GM20000 (cell line): ENCODE measurements around the gene COL4A2.

Experiments
- DNase-seq: peaks from one replicate; pipeline ENCODE4 v3.0.0; 2012; ENCODE audit warnings: low spot score
- TF ChIP-seq, protein P1 (sequence below): IDR thresholded peaks from 2 replicates; pipeline ENCODE4 v1.5.1; 2012; ENCODE audit warnings: mild to moderate bottlenecking, control low read depth; ENCODE audit errors: extremely low read depth, missing control alignments

COL4A2 gene

DNA sequence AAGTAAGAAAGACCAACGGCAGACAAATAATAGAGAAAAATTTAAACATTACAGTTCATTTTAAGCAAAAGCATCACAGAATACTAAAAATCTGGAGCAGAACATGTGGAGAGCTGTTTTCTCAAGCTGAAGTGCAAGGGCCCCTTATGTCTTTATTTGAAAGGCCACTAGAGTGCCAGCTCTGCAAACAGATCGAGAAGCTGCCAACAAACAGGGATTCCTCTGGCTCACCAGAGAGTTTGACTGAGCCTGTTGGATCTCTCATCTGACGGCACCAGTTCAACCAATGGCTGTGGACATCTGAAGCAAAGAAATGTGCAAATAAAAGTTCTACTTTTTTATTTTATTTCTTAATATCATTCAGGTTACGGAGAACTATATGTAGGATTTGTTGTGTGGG is 119.7 kb downstream of the COL4A2 start:
- TF ChIP-seq, protein P1, sequence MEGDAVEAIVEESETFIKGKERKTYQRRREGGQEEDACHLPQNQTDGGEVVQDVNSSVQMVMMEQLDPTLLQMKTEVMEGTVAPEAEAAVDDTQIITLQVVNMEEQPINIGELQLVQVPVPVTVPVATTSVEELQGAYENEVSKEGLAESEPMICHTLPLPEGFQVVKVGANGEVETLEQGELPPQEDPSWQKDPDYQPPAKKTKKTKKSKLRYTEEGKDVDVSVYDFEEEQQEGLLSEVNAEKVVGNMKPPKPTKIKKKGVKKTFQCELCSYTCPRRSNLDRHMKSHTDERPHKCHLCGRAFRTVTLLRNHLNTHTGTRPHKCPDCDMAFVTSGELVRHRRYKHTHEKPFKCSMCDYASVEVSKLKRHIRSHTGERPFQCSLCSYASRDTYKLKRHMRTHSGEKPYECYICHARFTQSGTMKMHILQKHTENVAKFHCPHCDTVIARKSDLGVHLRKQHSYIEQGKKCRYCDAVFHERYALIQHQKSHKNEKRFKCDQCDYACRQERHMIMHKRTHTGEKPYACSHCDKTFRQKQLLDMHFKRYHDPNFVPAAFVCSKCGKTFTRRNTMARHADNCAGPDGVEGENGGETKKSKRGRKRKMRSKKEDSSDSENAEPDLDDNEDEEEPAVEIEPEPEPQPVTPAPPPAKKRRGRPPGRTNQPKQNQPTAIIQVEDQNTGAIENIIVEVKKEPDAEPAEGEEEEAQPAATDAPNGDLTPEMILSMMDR: no peak
- DNase-seq: no peak

DNA sequence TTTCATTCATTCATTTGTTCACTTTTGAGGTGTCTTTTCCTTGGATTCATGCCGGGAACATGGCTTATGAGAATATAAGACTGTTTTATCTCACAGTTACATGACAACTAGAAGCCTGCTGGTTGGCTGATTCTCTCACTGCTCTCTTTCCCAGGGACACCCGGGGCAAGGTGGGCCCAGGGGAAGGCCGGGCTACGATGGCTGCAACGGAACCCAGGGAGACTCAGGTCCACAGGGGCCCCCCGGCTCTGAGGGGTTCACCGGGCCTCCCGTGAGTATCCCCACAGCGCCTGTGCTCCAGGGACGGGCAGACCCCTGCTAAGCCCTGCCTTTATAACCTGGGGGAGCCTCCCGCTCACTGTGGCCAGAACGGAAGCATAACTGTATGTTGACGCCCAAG is 121.2 kb downstream of the COL4A2 start:
- no peak for DNase-seq
- TF ChIP-seq, protein P1: no peak

DNA sequence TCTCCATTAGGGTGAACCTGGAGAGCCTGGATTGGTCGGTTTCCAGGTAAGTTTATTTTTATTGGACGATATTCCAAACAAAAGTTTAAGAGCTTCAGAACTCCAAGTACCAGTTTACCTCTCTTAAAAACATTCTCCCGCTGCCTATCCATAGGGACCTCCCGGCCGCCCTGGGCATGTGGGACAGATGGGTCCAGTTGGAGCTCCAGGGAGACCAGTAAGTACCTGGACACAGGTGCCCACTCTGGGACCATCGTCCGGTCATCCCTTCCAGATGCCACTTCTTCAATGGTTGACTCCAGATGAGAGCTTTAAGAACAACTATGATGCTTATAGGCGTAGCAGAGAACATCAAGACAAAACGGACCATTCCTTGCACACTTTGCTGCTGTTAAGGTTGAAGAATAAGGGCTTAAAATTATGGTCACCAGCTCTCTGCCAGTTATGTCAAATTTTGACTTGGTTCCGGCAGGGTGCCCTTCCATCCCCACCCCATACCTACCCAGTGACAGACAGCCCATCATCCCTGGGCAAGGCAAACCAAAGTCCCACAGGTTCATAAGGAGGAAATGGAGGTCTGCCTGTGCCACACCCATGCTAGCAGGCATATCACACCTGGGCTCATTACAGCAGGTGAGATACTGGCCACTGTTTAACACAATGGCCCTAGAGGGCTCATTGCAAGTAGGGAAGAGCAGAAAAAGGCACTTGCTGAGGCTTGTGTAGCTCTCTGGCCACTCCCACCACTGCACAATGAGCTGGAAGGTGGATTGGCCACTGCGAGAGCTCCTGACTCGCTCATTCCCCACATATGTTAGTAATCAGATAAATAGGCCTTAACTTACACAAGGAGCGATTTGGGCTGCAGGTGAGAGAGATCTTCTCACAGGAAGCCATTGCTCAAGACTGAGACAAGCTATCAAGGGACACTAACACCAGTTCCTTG is 123.6 kb downstream of the COL4A2 start:
- DNase-seq: no peak
- TF ChIP-seq, protein P1: no peak

DNA sequence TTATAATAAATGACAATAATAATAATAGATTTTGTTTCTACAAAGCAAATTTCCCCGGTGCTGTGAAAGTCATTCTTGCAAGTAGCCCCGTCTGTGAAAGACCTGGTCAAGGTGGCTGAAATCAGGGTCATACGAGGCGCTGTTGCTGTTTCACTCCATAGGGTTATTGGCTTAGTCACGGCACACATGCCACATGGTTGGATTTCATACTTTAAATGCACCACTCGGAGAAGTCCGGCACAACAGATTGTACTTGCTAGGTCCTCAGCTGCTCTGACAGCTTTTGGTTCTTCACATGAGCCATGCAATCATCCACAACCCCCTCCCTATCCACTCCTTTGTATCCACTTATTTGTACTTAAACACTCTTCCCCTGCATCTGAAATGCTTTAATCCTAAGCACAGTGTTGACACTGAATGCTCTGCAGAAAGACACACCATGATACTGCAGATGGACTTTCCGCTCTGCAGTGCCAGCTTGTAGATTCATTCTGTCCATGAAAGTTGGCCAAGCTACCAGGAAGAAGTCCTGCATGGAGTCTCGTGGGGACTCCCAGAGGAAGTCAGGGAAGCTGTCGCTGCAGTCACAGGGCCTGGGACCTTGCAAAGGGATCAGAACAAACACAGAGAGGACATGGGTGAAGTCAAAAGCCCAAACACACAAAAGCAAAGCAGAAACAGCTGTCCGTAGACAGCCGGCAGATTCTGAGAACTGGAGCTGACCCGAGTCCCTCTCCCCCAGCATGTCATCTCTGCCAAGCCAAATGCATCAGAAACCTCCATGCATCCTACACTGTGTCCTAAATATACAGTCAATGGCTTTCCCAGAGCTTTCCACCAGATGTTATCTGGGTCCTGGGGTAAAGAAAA is 124.6 kb downstream of the COL4A2 start:
- TF ChIP-seq, protein P1: no peak
- DNase-seq: no peak

DNA sequence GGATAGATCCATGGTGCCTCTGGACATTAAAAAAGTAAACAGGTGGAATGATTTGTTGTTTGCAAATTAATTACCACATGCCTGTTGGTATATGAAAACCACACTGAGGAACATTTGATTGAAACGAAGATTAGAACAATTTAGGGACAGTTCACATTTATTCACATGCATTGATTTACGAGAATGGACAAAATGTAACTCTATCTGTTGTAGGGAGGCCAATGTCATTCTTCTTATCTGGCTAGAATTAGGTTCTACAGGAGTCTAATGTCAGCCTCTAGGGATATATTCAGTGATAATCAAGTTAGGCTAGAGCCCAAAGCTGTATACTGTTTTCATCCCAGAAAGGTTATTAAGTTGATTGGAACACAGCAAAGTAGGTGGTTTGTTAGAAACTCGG is 125.4 kb downstream of the COL4A2 start:
- no peak for DNase-seq
- TF ChIP-seq, protein P1: no peak

DNA sequence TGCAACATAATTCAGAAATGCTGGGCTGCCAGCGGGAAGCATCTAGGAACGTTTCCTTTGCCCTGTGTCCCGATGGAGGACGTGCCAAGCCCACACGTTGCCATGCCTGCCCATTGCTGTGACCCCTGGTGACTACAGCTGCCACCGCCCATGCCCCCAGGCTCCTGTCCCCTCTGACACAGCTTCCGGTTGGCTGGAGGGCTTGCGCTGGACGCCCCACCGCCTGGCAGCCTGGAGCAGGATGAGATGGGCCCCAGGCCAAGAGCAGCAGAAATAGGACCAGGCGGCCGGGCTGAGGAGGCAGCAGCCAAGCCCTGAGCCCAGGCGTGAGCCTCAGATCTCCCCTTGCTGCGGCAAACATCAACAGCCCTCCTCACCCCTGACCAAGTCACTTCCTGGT is 125.9 kb downstream of the COL4A2 start:
- TF ChIP-seq, protein P1: no peak
- DNase-seq: no peak

DNA sequence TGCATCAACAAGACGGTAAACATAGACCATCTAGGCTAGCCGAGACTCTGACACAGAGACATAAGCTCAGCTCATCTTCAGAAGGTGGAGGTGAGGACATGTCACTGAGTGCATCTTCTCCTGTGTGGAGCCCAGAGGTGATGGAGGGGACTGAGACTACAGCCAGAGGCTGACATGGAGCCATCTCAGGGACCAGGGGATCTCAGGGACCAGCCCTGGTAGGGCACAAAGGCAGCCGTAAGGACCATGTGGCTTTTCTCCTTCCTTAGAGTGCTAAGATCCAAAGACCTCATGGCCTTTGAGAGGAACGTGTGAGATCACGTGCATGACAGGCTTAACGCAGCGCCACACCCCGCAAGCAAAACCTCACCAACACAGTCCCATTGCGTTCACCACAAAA is 127.5 kb downstream of the COL4A2 start:
- TF ChIP-seq, protein P1: no peak
- no peak for DNase-seq
